Measurements from ENCODE around the gene TFAP2C. TPM values are rescaled to one million over a fixed set of nuclear protein-coding genes. Genes with fewer than 3 reads are reported as not detected.

TFAP2C gene
- polyA plus RNA-seq, 1 donor (not counting 4 experiments of a cell fraction or from before 2014, with no cell fraction given) = 11.5 TPM

DNA sequence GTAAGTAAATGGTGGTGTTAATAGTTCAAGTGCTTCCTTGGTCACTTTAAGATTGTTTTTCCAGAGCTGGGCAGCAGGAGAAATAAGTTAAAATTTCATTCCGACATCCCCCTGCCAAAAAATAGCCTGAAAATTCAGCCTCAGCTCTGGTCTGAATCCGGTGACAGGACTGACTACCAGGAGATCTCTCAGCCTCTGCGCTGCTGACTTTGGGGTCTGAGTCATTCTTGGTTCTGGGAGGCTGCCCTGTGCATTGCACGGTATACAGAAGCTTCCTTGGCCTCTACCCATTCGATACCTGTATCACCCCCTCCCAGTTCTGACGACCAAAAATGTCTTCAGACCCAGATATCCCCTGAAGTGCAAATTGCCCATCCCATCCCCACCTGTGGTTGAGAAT is 36.3 kb upstream of the TFAP2C start:
- no peaks in the 10 kb centered on the region for H3K36me3 ChIP-seq (ENCODE audit: control insufficient read depth in 2 of 2, extremely low read depth in 1 of 2, insufficient read depth in 2 of 2, low read length in 2 of 2)
- H3K9me3 ChIP-seq (ENCODE audit: control insufficient read depth, low read depth, low read length) = no peaks in the 10 kb centered on the region
- H3K9ac ChIP-seq (ENCODE audit: control insufficient read depth, extremely low read depth, insufficient read depth, low read length) = no peak overlapping the region
- DNase-seq (ENCODE audit: low read depth, low spot score) (no peak), FAIRE-seq (no peak)
- H3K9me1 ChIP-seq (ENCODE audit: control insufficient read depth, extremely low read depth, insufficient read depth, low read length) = no peaks in the 10 kb centered on the region
- no peaks in the 10 kb centered on the region for H3K27me3 ChIP-seq (ENCODE audit: control insufficient read depth, extremely low read depth, insufficient read depth, low read length)
- TF ChIP-seq, protein P1, sequence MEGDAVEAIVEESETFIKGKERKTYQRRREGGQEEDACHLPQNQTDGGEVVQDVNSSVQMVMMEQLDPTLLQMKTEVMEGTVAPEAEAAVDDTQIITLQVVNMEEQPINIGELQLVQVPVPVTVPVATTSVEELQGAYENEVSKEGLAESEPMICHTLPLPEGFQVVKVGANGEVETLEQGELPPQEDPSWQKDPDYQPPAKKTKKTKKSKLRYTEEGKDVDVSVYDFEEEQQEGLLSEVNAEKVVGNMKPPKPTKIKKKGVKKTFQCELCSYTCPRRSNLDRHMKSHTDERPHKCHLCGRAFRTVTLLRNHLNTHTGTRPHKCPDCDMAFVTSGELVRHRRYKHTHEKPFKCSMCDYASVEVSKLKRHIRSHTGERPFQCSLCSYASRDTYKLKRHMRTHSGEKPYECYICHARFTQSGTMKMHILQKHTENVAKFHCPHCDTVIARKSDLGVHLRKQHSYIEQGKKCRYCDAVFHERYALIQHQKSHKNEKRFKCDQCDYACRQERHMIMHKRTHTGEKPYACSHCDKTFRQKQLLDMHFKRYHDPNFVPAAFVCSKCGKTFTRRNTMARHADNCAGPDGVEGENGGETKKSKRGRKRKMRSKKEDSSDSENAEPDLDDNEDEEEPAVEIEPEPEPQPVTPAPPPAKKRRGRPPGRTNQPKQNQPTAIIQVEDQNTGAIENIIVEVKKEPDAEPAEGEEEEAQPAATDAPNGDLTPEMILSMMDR (optimal IDR thresholded peaks at IDR 0.05 in 1 of 3, IDR thresholded peaks at IDR 0.05 in 1 of 3, conservative IDR thresholded peaks at IDR 0.05 in 1 of 3; ENCODE audit: extremely low read depth in 1 of 3, insufficient read depth in 2 of 3, low read length in 3 of 3) = no peak
- no peak overlapping the region for H2AFZ ChIP-seq (ENCODE audit: control insufficient read depth, low read length)
- H4K20me1 ChIP-seq (ENCODE audit: control insufficient read depth, extremely low read depth, insufficient read depth, low read length) = no peaks in the 10 kb centered on the region
- dilution Hi-C loops (cut with MboI; ENCODE audit: extremely low pct_ligation_motif_present, low sequenced_read_pairs) = no loop called here
- H3K4me3 ChIP-seq (ENCODE audit: control insufficient read depth in 2 of 3, extremely low read depth in 1 of 3, insufficient read depth in 2 of 3, low read depth in 1 of 3, low read length in 3 of 3) = no peak overlapping the region
- no peak overlapping the region for H3K4me2 ChIP-seq (ENCODE audit: control insufficient read depth, extremely low read depth, insufficient read depth, low read depth, low read length)
- peaks cover 2% of the 10 kb centered on the region for H3K4me1 ChIP-seq (ENCODE audit: control insufficient read depth, extremely low read depth, insufficient read depth, low read length)
- no peaks in the 10 kb centered on the region for H3K79me2 ChIP-seq (ENCODE audit: control insufficient read depth, insufficient read depth, low read length)
- no peak overlapping the region for H3K27ac ChIP-seq (ENCODE audit: control insufficient read depth, insufficient read depth, low read length)

DNA sequence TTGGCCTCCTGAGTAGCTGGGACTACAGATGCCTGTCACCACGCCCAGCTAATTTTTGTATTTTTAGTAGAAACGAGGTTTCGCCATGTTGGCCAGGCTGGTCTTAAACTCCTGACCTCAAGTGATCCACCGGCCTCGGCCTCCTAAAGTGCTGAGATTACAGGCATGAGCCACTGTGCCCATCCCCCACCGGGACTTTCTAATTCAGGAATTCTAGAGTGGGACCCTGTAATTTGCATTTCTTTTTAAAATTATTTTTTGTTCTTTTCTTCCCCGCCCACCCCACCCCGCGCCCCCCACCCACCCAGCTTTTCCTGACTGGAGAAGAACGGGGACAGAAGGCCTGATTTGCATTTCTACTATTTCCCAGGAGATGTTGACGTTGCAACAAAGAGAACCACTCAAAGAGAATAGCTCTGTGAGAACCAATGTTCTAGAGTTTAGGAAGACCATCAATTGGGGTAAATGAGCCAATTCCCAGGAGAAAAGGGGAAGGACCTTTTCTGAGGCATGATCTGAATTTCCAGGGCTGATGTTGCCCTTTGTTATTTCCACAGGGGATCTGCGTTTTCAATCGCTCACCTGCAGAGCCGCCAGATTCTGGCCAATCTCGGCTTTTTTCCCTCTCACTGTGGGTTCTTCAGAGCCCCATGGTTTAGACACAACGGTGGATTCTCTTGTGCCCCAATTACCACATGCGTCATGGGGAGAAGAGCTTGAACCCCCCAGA is 33.2 kb upstream of the TFAP2C start:
- H3K36me3 ChIP-seq (ENCODE audit: control insufficient read depth in 2 of 2, extremely low read depth in 1 of 2, insufficient read depth in 2 of 2, low read length in 2 of 2) = no peaks in the 10 kb centered on the region
- no peaks in the 10 kb centered on the region for H3K27me3 ChIP-seq (ENCODE audit: control insufficient read depth, extremely low read depth, insufficient read depth, low read length)
- H3K9me1 ChIP-seq (ENCODE audit: control insufficient read depth, extremely low read depth, insufficient read depth, low read length) = no peaks in the 10 kb centered on the region
- H3K27ac ChIP-seq (ENCODE audit: control insufficient read depth, insufficient read depth, low read length) = no peak overlapping the region
- H3K4me1 ChIP-seq (ENCODE audit: control insufficient read depth, extremely low read depth, insufficient read depth, low read length) = no peaks in the 10 kb centered on the region
- no peak for TF ChIP-seq EZH2 (IDR thresholded peaks at IDR 0.05; ENCODE audit: low read length)
- TF ChIP-seq, protein P1 (optimal IDR thresholded peaks at IDR 0.05 in 1 of 3, IDR thresholded peaks at IDR 0.05 in 1 of 3, conservative IDR thresholded peaks at IDR 0.05 in 1 of 3; ENCODE audit: extremely low read depth in 1 of 3, insufficient read depth in 2 of 3, low read length in 3 of 3) = no peak
- FAIRE-seq = no peak
- H3K9ac ChIP-seq (ENCODE audit: control insufficient read depth, extremely low read depth, insufficient read depth, low read length) = no peak overlapping the region
- H3K79me2 ChIP-seq (ENCODE audit: control insufficient read depth, insufficient read depth, low read length) = no peaks in the 10 kb centered on the region
- H3K9me3 ChIP-seq (ENCODE audit: control insufficient read depth, low read depth, low read length) = no peaks in the 10 kb centered on the region
- H4K20me1 ChIP-seq (ENCODE audit: control insufficient read depth, extremely low read depth, insufficient read depth, low read length) = no peaks in the 10 kb centered on the region
- no peak overlapping the region for H3K4me2 ChIP-seq (ENCODE audit: control insufficient read depth, extremely low read depth, insufficient read depth, low read depth, low read length)
- H2AFZ ChIP-seq (ENCODE audit: control insufficient read depth, low read length) = no peak overlapping the region
- H3K4me3 ChIP-seq (ENCODE audit: control insufficient read depth in 2 of 3, extremely low read depth in 1 of 3, insufficient read depth in 2 of 3, low read depth in 1 of 3, low read length in 3 of 3) = no peak overlapping the region
- no peak for DNase-seq (ENCODE audit: low read depth, low spot score)
- dilution Hi-C loops (cut with MboI; ENCODE audit: extremely low pct_ligation_motif_present, low sequenced_read_pairs) = no loop called here

Measured in keratinocyte (primary cell).